ENCODE measurements around the gene TRIP12. TPM values are rescaled to one million over a fixed set of nuclear protein-coding genes. Genes with fewer than 3 reads are reported as not detected.

Gene TRIP12
- total and polyA plus RNA-seq, 2 of the 4 experiments (the other 2 are of a cell fraction): 51.6 to 209 TPM

DNA sequence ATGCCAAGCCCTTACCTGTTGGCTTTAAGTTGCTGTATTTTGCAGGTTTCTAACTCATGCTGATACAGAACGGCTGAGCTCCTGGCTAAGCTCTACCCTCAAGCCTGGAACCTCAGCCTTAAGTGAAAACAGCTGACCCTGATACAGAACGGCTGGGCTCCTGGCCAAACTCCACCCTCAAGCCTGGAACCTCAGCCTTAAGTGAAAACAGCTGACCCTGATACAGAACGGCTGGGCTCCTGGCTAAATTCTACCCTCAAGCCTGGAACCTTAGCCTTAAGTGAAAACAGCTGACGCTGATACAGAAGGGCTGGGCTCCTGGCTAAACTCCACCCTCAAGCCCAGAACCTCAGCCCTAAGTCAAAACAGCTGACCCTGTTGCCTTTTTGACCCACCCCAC lies 189.9 kb downstream of the TRIP12 start:
- CTCF ChIA-PET: no interaction called here
- no peaks in the 10 kb centered on the region for H3K9me3 ChIP-seq (ENCODE audit: control insufficient read depth, insufficient read depth, low read length)
- in situ Hi-C loops (cut with MboI; ENCODE audit: low sequenced_read_pairs): no loop called here
- TF ChIP-seq NFE2L2 (IDR thresholded peaks at IDR 0.05; ENCODE audit: low read depth, low read length) (no peak), RAD21 (IDR thresholded peaks at IDR 0.05; ENCODE audit: low read length) (no peak), CEBPB (IDR thresholded peaks at IDR 0.05; ENCODE audit: low read depth, low read length) (no peak), RFX5 (IDR thresholded peaks at IDR 0.05; ENCODE audit: low read depth, low read length) (no peak), RCOR1 (IDR thresholded peaks at IDR 0.05; ENCODE audit: insufficient replicate concordance, low read length) (no peak), CHD1 (IDR thresholded peaks at IDR 0.05; ENCODE audit: low read depth, low read length) (no peak), MAZ (IDR thresholded peaks at IDR 0.05; ENCODE audit: borderline replicate concordance, low read depth, low read length) (no peak), MAFK (IDR thresholded peaks at IDR 0.05; ENCODE audit: low read depth, low read length) (no peak), BHLHE40 (IDR thresholded peaks at IDR 0.05; ENCODE audit: low read depth, low read length) (no peak)
- TF ChIP-seq, protein P1, sequence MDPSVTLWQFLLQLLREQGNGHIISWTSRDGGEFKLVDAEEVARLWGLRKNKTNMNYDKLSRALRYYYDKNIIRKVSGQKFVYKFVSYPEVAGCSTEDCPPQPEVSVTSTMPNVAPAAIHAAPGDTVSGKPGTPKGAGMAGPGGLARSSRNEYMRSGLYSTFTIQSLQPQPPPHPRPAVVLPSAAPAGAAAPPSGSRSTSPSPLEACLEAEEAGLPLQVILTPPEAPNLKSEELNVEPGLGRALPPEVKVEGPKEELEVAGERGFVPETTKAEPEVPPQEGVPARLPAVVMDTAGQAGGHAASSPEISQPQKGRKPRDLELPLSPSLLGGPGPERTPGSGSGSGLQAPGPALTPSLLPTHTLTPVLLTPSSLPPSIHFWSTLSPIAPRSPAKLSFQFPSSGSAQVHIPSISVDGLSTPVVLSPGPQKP (IDR thresholded peaks at IDR 0.05; ENCODE audit: borderline replicate concordance, low read depth, low read length): no peak
- TF ChIP-seq, protein P2, sequence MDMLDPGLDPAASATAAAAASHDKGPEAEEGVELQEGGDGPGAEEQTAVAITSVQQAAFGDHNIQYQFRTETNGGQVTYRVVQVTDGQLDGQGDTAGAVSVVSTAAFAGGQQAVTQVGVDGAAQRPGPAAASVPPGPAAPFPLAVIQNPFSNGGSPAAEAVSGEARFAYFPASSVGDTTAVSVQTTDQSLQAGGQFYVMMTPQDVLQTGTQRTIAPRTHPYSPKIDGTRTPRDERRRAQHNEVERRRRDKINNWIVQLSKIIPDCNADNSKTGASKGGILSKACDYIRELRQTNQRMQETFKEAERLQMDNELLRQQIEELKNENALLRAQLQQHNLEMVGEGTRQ (IDR thresholded peaks at IDR 0.05; ENCODE audit: low read depth, low read length): no peak
- no peak overlapping the region for H3K18ac ChIP-seq (ENCODE audit: low read depth, low read length)
- ATAC-seq (ENCODE audit: low read depth): peak; percentile 21; the same call in 1 of the 2 replicates
- peak; percentile 17 for DNase-seq
- no TSS peak for BruUV-seq (replicated peaks)
- H3K79me1 ChIP-seq (ENCODE audit: low read depth in 1 of 2, low read length in 2 of 2): no peaks in the 10 kb centered on the region
- no peaks in the 10 kb centered on the region for H3K36me3 ChIP-seq (ENCODE audit: control insufficient read depth, insufficient read depth, low read length)
- 42% methylated on average over 2 of the region's 4 CpGs; no CpG with 5 or more reads in 1 of the 2 experiments for WGBS, 2 experiments (ENCODE audit: extremely low coverage in 2 of 2, insufficient read length in 1 of 2)
- no peak overlapping the region for H3K4ac ChIP-seq (ENCODE audit: low read depth, low read length)
- H2BK5ac ChIP-seq (ENCODE audit: low read depth, low read length, poor library complexity, severe bottlenecking): no peak overlapping the region
- H2AK5ac ChIP-seq (ENCODE audit: low read depth, low read length): no peak overlapping the region
- dilution Hi-C loops (cut with HindIII; ENCODE audit: low sequenced_read_pairs, unreplicated experiment): no loop called here
- H4K91ac ChIP-seq (ENCODE audit: insufficient read depth, low read depth, low read length): no peak overlapping the region
- no peak overlapping the region for H3K56ac ChIP-seq (ENCODE audit: extremely low read depth, insufficient read depth, low read length)
- H3K27ac ChIP-seq (ENCODE audit: insufficient read depth, low read length): no peak overlapping the region
- H4K20me1 ChIP-seq (ENCODE audit: insufficient read depth, low read length): no peaks in the 10 kb centered on the region
- POLR2A ChIA-PET (ENCODE audit: unreplicated experiment): no interaction called here
- H3K9ac ChIP-seq (ENCODE audit: low read depth, low read length): no peak overlapping the region
- no peaks in the 10 kb centered on the region for H3K27me3 ChIP-seq (ENCODE audit: control insufficient read depth, insufficient read depth, low read length)
- H2BK120ac ChIP-seq (ENCODE audit: low read depth, low read length): no peak overlapping the region
- H2AFZ ChIP-seq (replicated peaks; ENCODE audit: low read length, poor library complexity): no peak overlapping the region
- H3K4me1 ChIP-seq (ENCODE audit: control insufficient read depth, insufficient read depth, low read length): no peaks in the 10 kb centered on the region
- H3K4me3 ChIP-seq (ENCODE audit: insufficient read depth, low read depth, low read length): no peak overlapping the region
- H2BK15ac ChIP-seq (ENCODE audit: low read depth, low read length): no peak overlapping the region
- H4K8ac ChIP-seq (ENCODE audit: low read depth in 2 of 2, low read length in 2 of 2): no peak overlapping the region
- H3K4me2 ChIP-seq (ENCODE audit: low read depth, low read length): no peak overlapping the region
- H2BK20ac ChIP-seq (ENCODE audit: low read depth, low read length): no peak overlapping the region
- no peak overlapping the region for H4K5ac ChIP-seq (ENCODE audit: low read depth, low read length)
- no peak overlapping the region for H2AK9ac ChIP-seq (replicated peaks; ENCODE audit: low read depth, low read length, poor library complexity)
- no peak overlapping the region for H3K23ac ChIP-seq (ENCODE audit: low read depth, low read length)
- no peak overlapping the region for H3K14ac ChIP-seq (replicated peaks; ENCODE audit: low read depth, low read length)
- H3K9me1 ChIP-seq (ENCODE audit: insufficient read depth, low read length): no peaks in the 10 kb centered on the region
- intact Hi-C loops (cut with micrococcal nuclease): no loop called here
